ENCODE results near the gene THBS4.
A peak's percentile ranks its signal among the peaks of the same experiment; 100 is the strongest.

Gene THBS4

GRCh38 chr5:80055491-80056170, 20.5 kb downstream of the THBS4 start:
- Mint-ChIP-seq H3K4me1 (no peaks in the 10 kb centered on the region), H3K27ac (ENCODE audit: low read depth) (no peak overlapping the region), H3K27me3 (peaks cover 10% of the 10 kb centered on the region), H3K4me3 (no peak overlapping the region), H3K9me3 (no peaks in the 10 kb centered on the region), H3K36me3 (ENCODE audit: insufficient read depth) (no peaks in the 10 kb centered on the region)
- ATAC-seq (replicated peaks; ENCODE audit: extremely low read depth, poor library complexity, severe bottlenecking) = no peak
- DNase-seq (ENCODE audit: low spot score in 2 of 2) = no peak

DNA sequence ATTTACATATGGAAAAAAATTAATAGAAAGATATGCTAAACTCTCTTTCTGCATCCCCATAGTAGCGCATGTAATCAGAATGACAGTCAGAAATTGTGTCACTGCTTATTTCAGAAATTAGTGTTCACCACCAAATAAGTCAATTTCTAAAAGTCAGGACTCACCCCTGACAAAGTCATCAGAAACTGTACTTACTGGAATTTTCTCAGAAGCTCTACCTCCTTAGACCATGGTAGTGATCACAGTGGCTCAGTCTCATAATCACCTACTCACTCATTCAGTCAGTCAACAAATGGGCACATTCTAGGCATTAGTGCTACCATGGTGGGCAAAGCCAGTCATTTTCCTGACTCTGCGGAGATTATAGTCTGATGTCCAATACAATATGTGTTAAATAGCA, 22.0 kb downstream of the THBS4 start:
- no peak overlapping the region for H3K27ac Mint-ChIP-seq (ENCODE audit: low read depth)
- H3K27me3 Mint-ChIP-seq = no peaks in the 10 kb centered on the region
- H3K36me3 Mint-ChIP-seq (ENCODE audit: insufficient read depth) = no peaks in the 10 kb centered on the region

DNA sequence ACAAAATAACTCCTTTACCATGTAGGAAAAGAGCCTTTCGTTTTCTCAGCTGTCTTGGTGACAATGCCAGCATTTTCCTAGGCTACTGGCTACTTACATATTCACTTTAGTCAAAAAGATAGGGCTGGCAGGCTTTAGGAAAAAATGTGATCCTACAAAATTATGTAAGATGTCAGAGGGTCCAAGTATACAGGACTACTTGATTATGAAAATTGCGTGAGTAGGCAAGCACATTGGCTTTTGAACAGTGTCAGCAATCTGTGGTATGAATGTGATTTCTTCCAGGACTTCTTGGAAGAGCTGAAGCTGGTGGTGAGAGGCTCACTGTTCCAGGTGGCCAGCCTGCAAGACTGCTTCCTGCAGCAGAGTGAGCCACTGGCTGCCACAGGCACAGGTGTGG, 22.8 kb downstream of the THBS4 start:
- no peaks in the 10 kb centered on the region for H3K9me3 Mint-ChIP-seq
- H3K4me3 Mint-ChIP-seq = no peak overlapping the region
- H3K27ac Mint-ChIP-seq (ENCODE audit: low read depth) = no peak overlapping the region
- ATAC-seq (replicated peaks; ENCODE audit: extremely low read depth, poor library complexity, severe bottlenecking) (no peak), DNase-seq (ENCODE audit: low spot score in 2 of 2) (no peak)
- no peaks in the 10 kb centered on the region for H3K4me1 Mint-ChIP-seq
- no peaks in the 10 kb centered on the region for H3K36me3 Mint-ChIP-seq (ENCODE audit: insufficient read depth)
- no peaks in the 10 kb centered on the region for H3K27me3 Mint-ChIP-seq

More for the DNA sequence above, 22.0 kb downstream of the THBS4 start:
- no peak for ATAC-seq (replicated peaks; ENCODE audit: extremely low read depth, poor library complexity, severe bottlenecking)
- DNase-seq (ENCODE audit: low spot score in 2 of 2) = no peak
- no peaks in the 10 kb centered on the region for H3K9me3 Mint-ChIP-seq
- no peak overlapping the region for H3K4me3 Mint-ChIP-seq
- H3K4me1 Mint-ChIP-seq = no peaks in the 10 kb centered on the region

DNA sequence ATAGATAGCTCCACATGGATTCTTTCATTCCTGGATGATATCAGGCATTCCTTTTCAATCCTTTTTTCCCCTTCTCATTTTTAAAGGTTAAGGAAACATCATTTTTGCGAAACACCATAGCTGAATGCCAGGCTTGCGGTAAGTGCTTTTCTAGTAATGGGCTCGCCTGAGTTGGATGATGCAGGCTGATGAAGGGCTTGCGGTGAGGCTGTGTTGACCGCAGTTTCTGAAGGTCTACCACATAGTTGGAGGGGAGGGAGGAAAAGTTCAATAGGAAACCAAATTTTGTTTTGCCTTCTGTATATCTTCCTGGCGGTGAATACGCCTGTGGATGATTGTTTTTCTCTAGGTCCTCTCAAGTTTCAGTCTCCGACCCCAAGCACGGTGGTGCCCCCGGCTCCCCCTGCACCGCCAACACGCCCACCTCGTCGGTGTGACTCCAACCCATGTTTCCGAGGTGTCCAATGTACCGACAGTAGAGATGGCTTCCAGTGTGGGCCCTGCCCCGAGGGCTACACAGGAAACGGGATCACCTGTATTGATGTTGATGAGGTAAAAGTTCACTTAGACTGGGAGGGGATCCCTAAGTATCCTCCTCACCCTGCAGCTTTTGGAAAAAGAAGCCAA, 24.3 kb downstream of the THBS4 start:
- DNase-seq (ENCODE audit: low spot score in 2 of 2) (no peak), ATAC-seq (replicated peaks; ENCODE audit: extremely low read depth, poor library complexity, severe bottlenecking) (no peak)
- Mint-ChIP-seq H3K27me3 (no peaks in the 10 kb centered on the region), H3K4me1 (no peaks in the 10 kb centered on the region), H3K9me3 (no peaks in the 10 kb centered on the region), H3K27ac (ENCODE audit: low read depth) (no peak overlapping the region), H3K36me3 (ENCODE audit: insufficient read depth) (peaks cover 2% of the 10 kb centered on the region), H3K4me3 (no peak overlapping the region)

DNA sequence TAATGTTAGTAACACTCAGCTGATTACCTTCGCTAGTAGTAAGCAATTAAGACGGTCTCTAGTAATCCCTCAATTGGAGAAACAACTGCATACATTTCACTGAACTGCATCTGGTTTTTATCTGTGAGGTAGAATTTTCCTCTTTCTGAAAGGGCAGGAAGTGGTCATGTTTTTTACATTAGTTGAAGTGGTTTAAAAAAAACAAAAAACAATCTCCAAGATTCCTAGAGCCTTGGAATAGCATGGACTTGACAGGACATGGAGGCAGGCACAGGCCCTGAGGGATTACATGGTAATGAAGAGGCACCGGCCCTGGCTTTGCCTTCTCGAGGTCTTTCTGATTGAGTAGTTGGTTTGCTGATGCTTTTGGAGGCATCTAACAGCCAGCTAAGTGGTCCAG, 25.8 kb downstream of the THBS4 start:
- Mint-ChIP-seq H3K27ac (ENCODE audit: low read depth) (no peak overlapping the region), H3K9me3 (no peaks in the 10 kb centered on the region), H3K36me3 (ENCODE audit: insufficient read depth) (peaks cover 2% of the 10 kb centered on the region), H3K4me1 (no peaks in the 10 kb centered on the region), H3K27me3 (no peaks in the 10 kb centered on the region), H3K4me3 (no peak overlapping the region)
- DNase-seq (ENCODE audit: low spot score in 2 of 2) (no peak), ATAC-seq (replicated peaks; ENCODE audit: extremely low read depth, poor library complexity, severe bottlenecking) (no peak)

DNA sequence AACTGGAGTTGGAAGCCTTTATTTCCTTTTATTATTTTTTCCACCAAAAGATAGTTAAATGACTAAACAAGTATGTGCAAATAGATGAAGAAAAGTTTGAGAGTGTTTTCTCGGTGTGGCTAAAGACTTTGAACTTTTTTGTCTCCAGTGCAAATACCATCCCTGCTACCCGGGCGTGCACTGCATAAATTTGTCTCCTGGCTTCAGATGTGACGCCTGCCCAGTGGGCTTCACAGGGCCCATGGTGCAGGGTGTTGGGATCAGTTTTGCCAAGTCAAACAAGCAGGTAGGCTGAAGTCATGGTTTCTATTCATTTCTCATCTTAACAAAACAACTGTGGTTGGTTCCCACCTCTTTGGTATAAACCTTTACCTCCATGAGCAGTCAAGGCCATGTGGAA, 26.4 kb downstream of the THBS4 start:
- no peaks in the 10 kb centered on the region for H3K27me3 Mint-ChIP-seq
- H3K27ac Mint-ChIP-seq (ENCODE audit: low read depth) = no peak overlapping the region
- H3K4me3 Mint-ChIP-seq = no peak overlapping the region
- no peaks in the 10 kb centered on the region for H3K4me1 Mint-ChIP-seq
- H3K36me3 Mint-ChIP-seq (ENCODE audit: insufficient read depth) = peaks cover 2% of the 10 kb centered on the region
- DNase-seq (ENCODE audit: low spot score in 2 of 2) = no peak
- no peak for ATAC-seq (replicated peaks; ENCODE audit: extremely low read depth, poor library complexity, severe bottlenecking)
- H3K9me3 Mint-ChIP-seq = no peaks in the 10 kb centered on the region

DNA sequence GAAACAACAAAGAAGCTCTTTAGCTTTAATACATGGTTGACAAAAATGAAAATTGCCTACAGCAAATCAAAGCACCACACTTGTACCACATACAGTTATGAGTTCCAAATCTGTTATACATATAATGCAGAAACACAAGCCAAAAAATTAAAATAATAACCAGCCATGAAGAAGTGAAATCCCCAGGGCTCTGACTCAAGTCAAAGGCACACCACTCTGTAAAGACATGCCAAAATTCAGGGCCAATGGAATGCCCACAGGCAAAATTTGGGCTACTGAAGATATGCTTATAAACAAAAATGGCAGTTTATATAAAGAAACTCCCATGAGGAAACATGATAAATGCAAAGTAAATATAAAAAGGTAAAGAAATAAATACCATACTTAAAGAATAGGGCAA, 29.0 kb downstream of the THBS4 start:
- no peak for ATAC-seq (replicated peaks; ENCODE audit: extremely low read depth, poor library complexity, severe bottlenecking)
- Mint-ChIP-seq H3K4me3 (no peak overlapping the region), H3K9me3 (no peaks in the 10 kb centered on the region), H3K27me3 (no peaks in the 10 kb centered on the region), H3K27ac (ENCODE audit: low read depth) (no peak overlapping the region), H3K4me1 (no peaks in the 10 kb centered on the region), H3K36me3 (ENCODE audit: insufficient read depth) (peaks cover 2% of the 10 kb centered on the region)
- no peak for DNase-seq (ENCODE audit: low spot score in 2 of 2)

- Mint-ChIP-seq H3K36me3 (ENCODE audit: insufficient read depth) (peaks cover 7% of the 10 kb centered on the region), H3K27ac (ENCODE audit: low read depth) (no peak overlapping the region), H3K9me3 (no peaks in the 10 kb centered on the region), H3K4me3 (no peak overlapping the region), H3K27me3 (no peaks in the 10 kb centered on the region), H3K4me1 (no peaks in the 10 kb centered on the region)
- ATAC-seq (replicated peaks; ENCODE audit: extremely low read depth, poor library complexity, severe bottlenecking) = no peak
- no peak for DNase-seq (ENCODE audit: low spot score in 2 of 2)
Measured at GRCh38 chr5:80067016-80067415, 31.9 kb downstream of the THBS4 start.

DNA sequence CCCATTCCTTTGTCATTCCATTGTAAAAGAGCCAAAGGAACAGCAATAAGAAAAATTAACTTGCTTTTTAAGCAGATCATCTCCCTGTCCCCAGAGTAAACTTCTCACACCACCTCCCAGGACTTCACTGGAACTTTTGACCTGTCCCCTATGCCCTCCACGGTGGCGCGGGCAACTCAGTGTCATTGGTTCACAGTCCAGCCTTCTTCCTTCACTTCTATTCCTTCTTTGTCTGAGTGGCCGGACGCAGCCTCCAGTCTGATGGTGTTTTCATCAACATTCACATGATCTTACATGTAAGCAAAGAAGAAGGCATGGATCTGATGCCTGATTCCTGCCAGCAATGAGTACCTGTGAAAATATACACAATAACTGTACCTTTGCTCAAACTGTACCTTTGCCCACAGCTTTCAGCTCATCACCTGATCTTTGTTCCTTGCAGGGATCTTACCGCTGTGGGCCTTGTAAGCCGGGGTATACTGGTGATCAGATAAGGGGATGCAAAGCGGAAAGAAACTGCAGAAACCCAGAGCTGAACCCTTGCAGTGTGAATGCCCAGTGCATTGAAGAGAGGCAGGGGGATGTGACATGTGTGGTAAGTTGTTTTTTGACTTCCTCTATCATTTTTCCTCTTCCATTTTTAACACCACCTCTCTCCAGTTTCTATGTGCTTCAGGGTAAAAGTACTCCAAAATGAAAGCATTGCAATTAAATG, 32.5 kb downstream of the THBS4 start:
- H3K27ac Mint-ChIP-seq (ENCODE audit: low read depth) = no peak overlapping the region
- no peak overlapping the region for H3K4me3 Mint-ChIP-seq
- no peaks in the 10 kb centered on the region for H3K9me3 Mint-ChIP-seq
- ATAC-seq (replicated peaks; ENCODE audit: extremely low read depth, poor library complexity, severe bottlenecking) = no peak
- H3K36me3 Mint-ChIP-seq (ENCODE audit: insufficient read depth) = peaks cover 8% of the 10 kb centered on the region
- H3K4me1 Mint-ChIP-seq = no peaks in the 10 kb centered on the region
- DNase-seq (ENCODE audit: low spot score in 2 of 2) = no peak
- no peaks in the 10 kb centered on the region for H3K27me3 Mint-ChIP-seq

DNA sequence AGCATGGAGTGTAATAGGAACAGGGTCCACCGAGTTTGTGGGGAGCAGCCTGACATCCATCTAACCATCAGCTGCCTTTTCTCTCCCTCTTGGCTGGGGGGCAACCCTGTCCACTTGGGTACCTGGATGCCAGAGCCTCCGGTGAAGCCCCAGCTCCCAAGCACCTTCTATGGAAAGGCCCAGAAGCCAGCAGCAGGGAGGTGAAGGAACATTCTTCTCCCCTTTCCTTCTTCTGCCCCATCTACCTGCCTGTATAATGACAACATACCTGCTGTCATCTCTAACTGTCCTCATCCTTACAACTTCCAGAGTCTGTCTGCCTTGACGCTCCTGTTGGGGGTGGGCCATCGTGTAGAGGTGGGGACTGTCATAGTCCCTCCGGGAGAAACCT, 33.1 kb downstream of the THBS4 start:
- Mint-ChIP-seq H3K4me1 (no peaks in the 10 kb centered on the region), H3K27ac (ENCODE audit: low read depth) (no peak overlapping the region), H3K36me3 (ENCODE audit: insufficient read depth) (peaks cover 8% of the 10 kb centered on the region), H3K4me3 (no peak overlapping the region), H3K27me3 (no peaks in the 10 kb centered on the region), H3K9me3 (no peaks in the 10 kb centered on the region)
- DNase-seq (ENCODE audit: low spot score in 2 of 2) (no peak), ATAC-seq (replicated peaks; ENCODE audit: extremely low read depth, poor library complexity, severe bottlenecking) (no peak)

- Mint-ChIP-seq H3K27ac (ENCODE audit: low read depth) (no peak overlapping the region), H3K9me3 (no peaks in the 10 kb centered on the region), H3K36me3 (ENCODE audit: insufficient read depth) (peaks cover 6% of the 10 kb centered on the region), H3K4me1 (no peaks in the 10 kb centered on the region), H3K4me3 (no peak overlapping the region), H3K27me3 (no peaks in the 10 kb centered on the region)
- DNase-seq (ENCODE audit: low spot score in 2 of 2) = no peak
- no peak for ATAC-seq (replicated peaks; ENCODE audit: extremely low read depth, poor library complexity, severe bottlenecking)
Measured at GRCh38 chr5:80068775-80069174, 33.6 kb downstream of the THBS4 start.

DNA sequence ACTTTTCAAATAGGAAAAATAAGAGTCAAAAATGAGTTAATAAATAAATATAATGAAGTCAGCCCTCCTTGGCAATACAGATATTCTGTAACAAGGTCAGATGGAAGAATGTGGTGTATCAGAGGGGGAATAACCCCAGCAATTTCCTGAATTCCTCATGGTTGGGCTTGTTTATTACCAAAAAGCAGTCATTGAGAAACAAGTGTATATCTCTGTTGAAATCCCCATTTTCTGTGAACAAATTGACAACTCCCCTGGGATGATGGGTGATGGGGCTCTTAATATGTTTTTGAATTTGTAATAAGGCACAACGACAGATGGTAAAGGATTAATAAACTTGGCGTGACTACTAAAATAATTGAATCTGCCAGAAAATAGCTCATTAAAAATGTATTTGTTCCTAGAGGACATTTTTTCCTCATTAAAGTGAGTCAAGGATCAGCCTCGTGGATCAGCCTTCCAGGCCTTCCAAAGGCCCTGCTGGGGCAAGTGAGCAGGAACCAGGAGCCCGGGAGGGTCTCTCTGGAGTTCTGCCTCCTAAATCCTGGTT, 34.2 kb downstream of the THBS4 start:
- no peaks in the 10 kb centered on the region for H3K27me3 Mint-ChIP-seq
- peak overlapping the region; percentile 5 for H3K27ac Mint-ChIP-seq (ENCODE audit: low read depth)
- ATAC-seq (replicated peaks; ENCODE audit: extremely low read depth, poor library complexity, severe bottlenecking) (no peak), DNase-seq (ENCODE audit: low spot score in 2 of 2) (no peak)
- peaks cover 6% of the 10 kb centered on the region for H3K36me3 Mint-ChIP-seq (ENCODE audit: insufficient read depth)
- no peak overlapping the region for H3K4me3 Mint-ChIP-seq
- H3K4me1 Mint-ChIP-seq = no peaks in the 10 kb centered on the region
- H3K9me3 Mint-ChIP-seq = no peaks in the 10 kb centered on the region

GRCh38 chr5:80069918-80070318, 34.8 kb downstream of the THBS4 start:
- Mint-ChIP-seq H3K4me3 (no peak overlapping the region), H3K36me3 (ENCODE audit: insufficient read depth) (peaks cover 6% of the 10 kb centered on the region), H3K27me3 (no peaks in the 10 kb centered on the region), H3K4me1 (no peaks in the 10 kb centered on the region), H3K9me3 (no peaks in the 10 kb centered on the region), H3K27ac (ENCODE audit: low read depth) (peak overlapping the region; percentile 5)
- no peak for ATAC-seq (replicated peaks; ENCODE audit: extremely low read depth, poor library complexity, severe bottlenecking)
- DNase-seq (ENCODE audit: low spot score in 2 of 2) = no peak

All from central memory CD8-positive, alpha-beta T cell (primary cell).